C4-2B (cell line): ENCODE measurements around the gene IRGC.
"Not testable (repeated sequence)": the region's sequence is repeated elsewhere in the genome, so short reads cannot be mapped to it uniquely, and the experiment has no call there.

Experiments
- H3K27ac ChIP-seq: fragments of 450-650 bp; 2 replicates; pipeline ENCODE4 v1.5.1; 2017
- ZFX ChIP-seq: fragments of 450-650 bp; IDR thresholded peaks from 2 replicates; pipeline ENCODE4 v1.6.1; 2017
- TF ChIP-seq, protein P1 (sequence below): fragments of 450-650 bp; conservative IDR thresholded peaks from 2 replicates; pipeline ENCODE4 v1.5.1; 2017; ENCODE audit warnings: mild to moderate bottlenecking

IRGC gene

GRCh38 chr19:43674183-43674582 lies 41.7 kb upstream of the IRGC start:
- TF ChIP-seq, protein P1, sequence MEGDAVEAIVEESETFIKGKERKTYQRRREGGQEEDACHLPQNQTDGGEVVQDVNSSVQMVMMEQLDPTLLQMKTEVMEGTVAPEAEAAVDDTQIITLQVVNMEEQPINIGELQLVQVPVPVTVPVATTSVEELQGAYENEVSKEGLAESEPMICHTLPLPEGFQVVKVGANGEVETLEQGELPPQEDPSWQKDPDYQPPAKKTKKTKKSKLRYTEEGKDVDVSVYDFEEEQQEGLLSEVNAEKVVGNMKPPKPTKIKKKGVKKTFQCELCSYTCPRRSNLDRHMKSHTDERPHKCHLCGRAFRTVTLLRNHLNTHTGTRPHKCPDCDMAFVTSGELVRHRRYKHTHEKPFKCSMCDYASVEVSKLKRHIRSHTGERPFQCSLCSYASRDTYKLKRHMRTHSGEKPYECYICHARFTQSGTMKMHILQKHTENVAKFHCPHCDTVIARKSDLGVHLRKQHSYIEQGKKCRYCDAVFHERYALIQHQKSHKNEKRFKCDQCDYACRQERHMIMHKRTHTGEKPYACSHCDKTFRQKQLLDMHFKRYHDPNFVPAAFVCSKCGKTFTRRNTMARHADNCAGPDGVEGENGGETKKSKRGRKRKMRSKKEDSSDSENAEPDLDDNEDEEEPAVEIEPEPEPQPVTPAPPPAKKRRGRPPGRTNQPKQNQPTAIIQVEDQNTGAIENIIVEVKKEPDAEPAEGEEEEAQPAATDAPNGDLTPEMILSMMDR = no peak
- no peak for TF ChIP-seq ZFX
- no peak overlapping the region for H3K27ac ChIP-seq

- TF ChIP-seq, protein P1 = no peak
- no peak for TF ChIP-seq ZFX
- H3K27ac ChIP-seq = peak overlapping the region; percentile 65; the same call in 1 of the 2 replicates
Observed at GRCh38 chr19:43674596-43674995, 41.3 kb upstream of the IRGC start.

DNA sequence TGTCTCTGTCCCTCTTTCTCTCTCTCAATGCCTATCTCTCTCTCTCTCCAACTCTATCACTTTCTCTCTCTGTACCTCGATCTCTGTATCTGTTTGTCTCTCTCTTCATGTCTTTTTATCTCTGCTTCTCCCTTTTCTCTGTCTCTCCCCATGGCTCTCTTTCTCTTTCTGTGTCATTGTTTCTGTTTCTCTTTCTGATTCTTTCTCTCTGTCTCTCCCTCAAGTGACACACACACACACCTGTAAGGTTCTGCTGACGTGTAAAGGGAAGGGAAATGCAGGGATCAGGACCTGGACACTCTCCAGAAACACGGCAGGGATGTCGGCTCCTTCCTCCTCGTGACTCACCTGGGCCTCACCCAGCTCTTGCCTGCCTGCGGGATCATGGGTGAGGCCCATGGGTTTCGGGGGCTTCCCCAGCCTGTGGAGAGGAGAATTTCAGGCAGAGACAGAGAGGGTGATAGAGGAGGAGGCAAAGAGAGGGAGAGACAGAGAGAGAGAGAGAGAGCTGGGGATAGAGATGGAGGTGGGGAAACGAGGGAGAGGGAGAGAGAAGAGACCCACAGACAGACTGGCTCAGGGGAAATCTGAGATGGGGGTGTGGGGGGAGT lies 40.5 kb upstream of the IRGC start:
- TF ChIP-seq, protein P1 = no peak
- TF ChIP-seq ZFX = no peak
- H3K27ac ChIP-seq = peak overlapping the region; percentile 65

DNA sequence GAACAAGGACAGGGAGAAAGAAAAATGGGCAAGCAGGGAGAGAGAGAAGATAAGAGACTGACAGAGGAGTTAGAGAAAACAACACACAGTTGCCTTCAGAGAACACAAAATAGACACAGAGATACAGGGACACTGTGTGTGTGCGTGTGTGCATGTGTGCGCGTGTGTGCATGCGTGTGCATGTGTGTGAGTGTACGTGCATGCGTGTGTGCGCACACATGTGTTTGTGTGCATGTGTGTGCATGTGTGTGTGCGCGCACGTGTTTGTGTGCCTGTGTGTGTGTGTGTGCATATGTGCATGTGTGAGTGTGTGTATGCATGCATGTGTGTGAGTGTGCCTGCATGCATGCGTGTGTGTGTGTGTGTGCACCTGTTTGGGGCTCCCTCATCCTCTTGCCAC lies 40.0 kb upstream of the IRGC start:
- TF ChIP-seq, protein P1 = no peak
- no peak for TF ChIP-seq ZFX
- peak overlapping the region; percentile 65 for H3K27ac ChIP-seq

DNA sequence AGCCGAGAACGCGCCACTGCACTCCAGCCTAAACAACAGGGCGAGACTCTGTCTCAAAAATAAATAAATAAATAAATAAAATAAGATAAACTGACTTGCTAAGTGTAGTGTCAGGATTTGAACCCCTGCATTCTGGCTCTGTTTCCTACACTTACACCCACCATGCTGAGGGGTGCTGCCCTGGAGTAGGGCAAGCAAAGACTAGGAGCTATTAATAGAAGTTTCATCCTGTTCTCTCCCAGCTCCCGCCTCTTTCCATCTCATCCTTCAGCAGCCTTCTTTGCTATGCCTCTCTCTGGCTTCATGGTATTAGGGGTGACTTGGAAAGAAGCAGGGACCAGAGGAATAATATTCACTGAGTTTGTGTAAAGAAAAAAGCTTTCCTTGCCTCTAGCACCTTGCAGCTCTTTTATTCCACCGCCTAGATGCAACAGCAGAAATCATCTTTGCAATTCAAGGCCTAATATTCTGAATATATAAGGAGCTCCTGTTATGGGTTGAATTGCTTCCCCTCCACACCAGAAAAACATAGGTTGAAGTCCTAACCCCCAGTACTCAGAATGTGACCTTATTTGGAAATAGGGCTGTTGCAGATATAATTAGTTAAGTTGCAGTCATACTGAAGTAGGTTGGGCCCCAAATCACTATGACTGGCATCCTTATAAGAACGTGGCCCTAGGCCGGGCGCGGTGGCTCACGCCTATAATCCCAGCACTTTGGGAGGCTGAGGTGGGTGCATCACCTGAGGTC lies 37.2 kb upstream of the IRGC start:
- TF ChIP-seq, protein P1 = no peak
- no peak for TF ChIP-seq ZFX
- no peak overlapping the region for H3K27ac ChIP-seq

DNA sequence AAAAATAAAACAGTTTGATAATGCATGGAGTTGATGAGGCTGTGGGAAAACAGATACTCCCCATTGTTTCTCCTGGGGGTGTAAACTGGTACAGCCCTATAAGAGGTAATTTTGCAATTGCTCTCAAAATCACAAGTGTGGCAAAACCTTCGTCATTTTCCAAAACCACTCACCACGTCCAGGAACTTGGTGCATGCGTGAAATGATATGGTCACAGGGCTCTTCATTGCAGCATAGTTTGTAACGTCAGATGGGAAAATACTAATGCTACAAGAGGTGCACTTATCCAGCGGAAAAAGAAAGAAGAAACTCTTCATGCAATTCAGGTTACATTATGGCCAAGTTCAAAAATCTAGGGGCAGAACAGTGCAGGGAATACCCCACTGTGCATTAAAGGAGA lies 34.1 kb upstream of the IRGC start:
- H3K27ac ChIP-seq = no peak overlapping the region
- no peak for TF ChIP-seq ZFX
- TF ChIP-seq, protein P1 = no peak

- H3K27ac ChIP-seq = not testable (repeated sequence)
Observed at GRCh38 chr19:43682269-43682668, 33.6 kb upstream of the IRGC start.
